Gastrocnemius medialis (tissue), 4 donors: Measurements from ENCODE around the gene METTL9. TPM values are rescaled to one million over a fixed set of nuclear protein-coding genes. Genes with fewer than 3 reads are reported as not detected.

Experiments
- ATAC-seq, 2 donors: fragments of 150-250 bp; one replicate each; pipeline ENCODE4 v1.9.1; 2016
- DNase-seq, 2 donors: peaks; one replicate each; pipeline ENCODE4 v3.0.0-alpha.2; 2019
- H3K27ac ChIP-seq, 4 donors: fragments of 200-600 bp; sonication (generic); 1 replicate in 1 of 4; 2 replicates in 3 of 4; pipeline ENCODE4 v1.5.1; 2016 to 2018; ENCODE audit warnings: mild to moderate bottlenecking in 2 of 4, moderate library complexity in 1 of 4
- H3K27me3 ChIP-seq, 3 donors: fragments of 200-600 bp; sonication (generic) in 2 of 3; 1 replicate in 1 of 3; 2 replicates in 2 of 3; pipeline versions ENCODE4 v1.5.1 to v1.6.0; 2016 to 2019; ENCODE audit warnings: mild to moderate bottlenecking in 1 of 3, moderate library complexity in 1 of 3
- H3K36me3 ChIP-seq, 2 donors: fragments of 200-600 bp; sonication (generic) in 1 of 2; one replicate each; pipeline ENCODE4 v1.5.1; 2017 to 2018
- H3K4me1 ChIP-seq, 2 donors: fragments of 200-600 bp; sonication (generic) in 1 of 2; one replicate each; pipeline ENCODE4 v1.5.1; 2016 to 2017; ENCODE audit warnings: mild to moderate bottlenecking in 2 of 2
- H3K4me3 ChIP-seq, 4 donors: fragments of 200-600 bp; sonication (generic) in 3 of 4; 1 replicate in 1 of 4; 2 replicates in 3 of 4; pipeline ENCODE4 v1.5.1; 2016 to 2019; ENCODE audit warnings: mild to moderate bottlenecking in 2 of 4
- H3K9me3 ChIP-seq, 3 donors: fragments of 200-600 bp; sonication (generic) in 2 of 3; 1 replicate in 1 of 3; 2 replicates in 2 of 3; pipeline ENCODE4 v1.5.1; 2016 to 2019
- CTCF ChIP-seq, 5 experiments: fragments of 450-650 bp in 3 of 5; fragments of 200-600 bp in 2 of 5; sonication (generic) in 2 of 5; IDR thresholded peaks in 4 of 5; conservative IDR thresholded peaks in 1 of 5; 1 replicate in 4 of 5; 2 replicates in 1 of 5; pipeline ENCODE4 v1.5.1; 2016 to 2019; ENCODE audit warnings: antibody characterized with exemption in 5 of 5, mild to moderate bottlenecking in 3 of 5, moderate library complexity in 3 of 5
- POLR2A ChIP-seq, 2 donors: fragments of 450-650 bp; IDR thresholded peaks; one replicate each; pipeline ENCODE4 v1.6.1; 2017; ENCODE audit warnings: antibody characterized with exemption in 2 of 2, mild to moderate bottlenecking in 2 of 2, moderate library complexity in 2 of 2
- in situ Hi-C, 4 donors: fragments of 200-750 bp; cut with MboI; loops; one replicate each; pipeline versions ENCODE4 v1.15.0 to v1.8.0; 2017; ENCODE audit warnings: low sequenced_read_pairs in 4 of 4
- intact Hi-C: fragments of 100-400 bp; cut with DNase I; formaldehyde crosslinking; loops from one replicate; pipeline ENCODE4 v1.15.1; 2023; ENCODE audit warnings: low total_unique reads
- total RNA-seq, 4 donors: library from RNA; depleted of rRNA; stranded (reverse); fragments of >200 nt; gene quantifications; one replicate each; pipeline versions ENCODE4 v1.1.0 to v1.2.3, GENCODE V29; 2016

Gene METTL9
- total RNA-seq, 4 donors from 2014 or later: 87.2 to 109 (median 96.8) TPM

- in situ Hi-C loops (no loop called here), intact Hi-C loops (no loop called here)
- no peaks in the 10 kb centered on the region for H3K36me3 ChIP-seq
- ATAC-seq: no peak
- no peak for DNase-seq
- no peak overlapping the region for H3K4me3 ChIP-seq
- H3K4me1 ChIP-seq: peaks cover 6 to 12% of the 10 kb centered on the region in 2 donors
- H3K27ac ChIP-seq: no peak overlapping the region
- no peak for TF ChIP-seq POLR2A (IDR thresholded peaks at IDR 0.05)
- no peak for TF ChIP-seq CTCF (IDR thresholded peaks at IDR 0.05 in 4 of 5, conservative IDR thresholded peaks at IDR 0.05 in 1 of 5)
- no peaks in the 10 kb centered on the region for H3K9me3 ChIP-seq
- no peaks in the 10 kb centered on the region for H3K27me3 ChIP-seq
These were observed 54.2 kb downstream of the METTL9 start for GRCh38 chr16:21653571-21653970.

GRCh38 chr16:21654466-21654865, 55.1 kb downstream of the METTL9 start:
- in situ Hi-C loops: no loop called here
- TF ChIP-seq CTCF (IDR thresholded peaks at IDR 0.05 in 4 of 5, conservative IDR thresholded peaks at IDR 0.05 in 1 of 5) (no peak), POLR2A (IDR thresholded peaks at IDR 0.05) (no peak)
- Histone ChIP-seq H3K27me3 (no peaks in the 10 kb centered on the region), H3K4me1 (peaks cover 6 to 7% of the 10 kb centered on the region in 2 donors), H3K9me3 (no peaks in the 10 kb centered on the region), H3K27ac (no peak overlapping the region), H3K36me3 (no peaks in the 10 kb centered on the region), H3K4me3 (no peak overlapping the region)
- ATAC-seq (no peak), DNase-seq (no peak)
- intact Hi-C loops: no loop called here

GRCh38 chr16:21654881-21655280, 55.5 kb downstream of the METTL9 start:
- Histone ChIP-seq H3K4me3 (no peak overlapping the region), H3K9me3 (no peaks in the 10 kb centered on the region), H3K27ac (no peak overlapping the region), H3K27me3 (no peaks in the 10 kb centered on the region), H3K4me1 (peaks cover 6 to 7% of the 10 kb centered on the region in 2 donors), H3K36me3 (no peaks in the 10 kb centered on the region)
- DNase-seq (no peak), ATAC-seq (no peak)
- in situ Hi-C loops: loop anchor here in 1 of 4 donors (5.0 kb wide), 1 partner anchor 52 kb away; no protein-coding TSS in a partner anchor
- intact Hi-C loops: no loop called here
- TF ChIP-seq POLR2A (IDR thresholded peaks at IDR 0.05): no peak
- no peak for TF ChIP-seq CTCF (IDR thresholded peaks at IDR 0.05 in 4 of 5, conservative IDR thresholded peaks at IDR 0.05 in 1 of 5)

GRCh38 chr16:21656795-21657768, 57.7 kb downstream of the METTL9 start:
- intact Hi-C loops: loop anchor here (2.0 kb wide), 1 partner anchor 52 kb away; no protein-coding TSS in a partner anchor
- H3K9me3 ChIP-seq: no peaks in the 10 kb centered on the region
- DNase-seq: no peak
- TF ChIP-seq CTCF (IDR thresholded peaks at IDR 0.05 in 4 of 5, conservative IDR thresholded peaks at IDR 0.05 in 1 of 5) (peak; percentile 19 to 83 (median 55)), POLR2A (IDR thresholded peaks at IDR 0.05) (no peak)
- ATAC-seq: no peak
- no peaks in the 10 kb centered on the region for H3K27me3 ChIP-seq
- in situ Hi-C loops: loop anchor here in 1 of 4 donors (5.0 kb wide), 1 partner anchor 50 kb away; no protein-coding TSS in a partner anchor
- peaks cover 6 to 7% of the 10 kb centered on the region in 2 donors for H3K4me1 ChIP-seq
- no peak overlapping the region for H3K4me3 ChIP-seq
- no peak overlapping the region for H3K27ac ChIP-seq
- no peaks in the 10 kb centered on the region for H3K36me3 ChIP-seq
